Loucy (cell line): ENCODE measurements around the gene DHX34.

ENCODE experiments used
- CTCF ChIP-seq: fragments of 200-600 bp; sonication (generic); conservative IDR thresholded peaks from 2 replicates; pipeline ENCODE4 v1.5.1; 2014; ENCODE audit warnings: mild to moderate bottlenecking, antibody characterized with exemption, low read length
- EZH2phosphoT487 ChIP-seq: fragments of 200-600 bp; IDR thresholded peaks from 2 replicates; pipeline ENCODE4 v1.6.1; 2018; ENCODE audit warnings: antibody characterized with exemption, mild to moderate bottlenecking, moderate library complexity, borderline replicate concordance

GRCh38 chr19:47363758-47364531 lies 14.8 kb downstream of the DHX34 start:
- TF ChIP-seq CTCF (no peak), EZH2phosphoT487 (no peak)
